B cell (primary cell): ENCODE results near the gene AIFM1. TPM values are rescaled to one million over a fixed set of nuclear protein-coding genes. Genes with fewer than 3 reads are reported as not detected.

ENCODE experiments used
- ATAC-seq: fragments of 200-7000 bp; cut with Tn5 transposase; one replicate; pipeline ENCODE4 v1.10.0; 2021; ENCODE audit warnings: low read depth, mild to moderate bottlenecking, moderate number of reproducible peaks, moderate library complexity
- CTCF ChIA-PET: fragments of 350-600 bp; sonication (Branson Sonifier 250); formaldehyde crosslinking; loops from one replicate; lab custom pipeline; 2021; ENCODE audit warnings: antibody characterized with exemption, inconsistent platforms; lab: Charles Lee
- POLR2A ChIA-PET: fragments of 350-600 bp; sonication (Branson Sonifier 250); formaldehyde crosslinking; loops from one replicate; lab custom pipeline; 2021; ENCODE audit warnings: antibody characterized with exemption; lab: Charles Lee
- DNase-seq: peaks from one replicate; pipeline ENCODE4 v3.0.0; 2013
- H2AFZ ChIP-seq: 2 replicates; pipeline ENCODE4 v1.6.1; 2012; ENCODE audit warnings: mild to moderate bottlenecking, low read depth, low read length; ENCODE audit not compliant: insufficient read depth, poor library complexity, severe bottlenecking
- H3K27ac ChIP-seq, 2 donors: 1 replicate in 1 of 2; 2 replicates in 1 of 2; pipeline ENCODE4 v1.5.1; 2012 to 2013; ENCODE audit warnings: low read length in 2 of 2, mild to moderate bottlenecking in 2 of 2, moderate library complexity in 1 of 2
- H3K27me3 ChIP-seq, 4 experiments: fragments of 200-600 bp in 1 of 4; sonication (generic) in 1 of 4; replicated peaks in 1 of 4; 1 replicate in 2 of 4; 2 replicates in 2 of 4; pipeline versions ENCODE4 v1.6.1 to v1.7.0; 2013 to 2016; ENCODE audit warnings: low read length in 3 of 4, mild to moderate bottlenecking in 2 of 4, mixed read lengths in 1 of 4, moderate library complexity in 1 of 4; ENCODE audit not compliant: insufficient read depth in 4 of 4, control insufficient read depth in 3 of 4; ENCODE audit errors: control extremely low read depth in 1 of 4
- H3K36me3 ChIP-seq, 2 experiments: replicated peaks in 1 of 2; 1 replicate in 1 of 2; 2 replicates in 1 of 2; pipeline versions ENCODE4 v1.6.1 to v1.7.1; 2013; ENCODE audit warnings: low read length in 1 of 2; ENCODE audit not compliant: insufficient read depth in 2 of 2, control insufficient read depth in 1 of 2; ENCODE audit errors: control extremely low read depth in 1 of 2, extremely low read depth in 1 of 2
- H3K4me1 ChIP-seq, 2 donors: fragments of 200-600 bp in 1 of 2; sonication (generic) in 1 of 2; 1 replicate in 1 of 2; 2 replicates in 1 of 2; pipeline versions ENCODE4 v1.5.1 to v1.6.1; 2013 to 2017; ENCODE audit warnings: low read length in 2 of 2; ENCODE audit not compliant: control insufficient read depth in 2 of 2, insufficient read depth in 2 of 2
- H3K4me2 ChIP-seq: replicated peaks from 2 replicates; pipeline ENCODE3; 2012; ENCODE audit warnings: mild to moderate bottlenecking, low read depth, low read length; ENCODE audit not compliant: poor library complexity, severe bottlenecking
- H3K4me3 ChIP-seq, 5 experiments: fragments of 200-600 bp in 1 of 5; sonication (generic) in 1 of 5; 1 replicate in 3 of 5; 2 replicates in 2 of 5; pipeline versions ENCODE4 v1.5.1 to v1.7.0; 2011 to 2016; ENCODE audit warnings: low read length in 4 of 5, mild to moderate bottlenecking in 4 of 5, low read depth in 2 of 5, control low read depth in 1 of 5, moderate library complexity in 1 of 5; ENCODE audit not compliant: insufficient read depth in 1 of 5; ENCODE audit errors: control extremely low read depth in 1 of 5, extremely low read depth in 1 of 5
- H3K79me2 ChIP-seq: fragments of 200-600 bp; sonication (generic); one replicate; pipeline ENCODE4 v1.6.0; 2016; ENCODE audit warnings: low read length; ENCODE audit not compliant: control insufficient read depth, insufficient read depth
- H3K9ac ChIP-seq: fragments of 200-600 bp; sonication (generic); 2 replicates; pipeline ENCODE4 v1.6.1; 2017; ENCODE audit warnings: mild to moderate bottlenecking, low read length, moderate library complexity
- H3K9me3 ChIP-seq, 3 donors: one replicate each; pipeline versions ENCODE4 v1.6.1 to v1.7.1; 2013; ENCODE audit warnings: low read length in 2 of 3; ENCODE audit not compliant: control insufficient read depth in 2 of 3, insufficient read depth in 1 of 3; ENCODE audit errors: control extremely low read depth in 1 of 3
- H4K20me1 ChIP-seq: 2 replicates; pipeline ENCODE4 v1.6.0; 2012; ENCODE audit warnings: mild to moderate bottlenecking, low read length; ENCODE audit not compliant: insufficient read depth, control insufficient read depth, poor library complexity, severe bottlenecking
- H3K27ac Mint-ChIP-seq: one replicate; pipeline ENCODE4 v1.8.0; 2021; ENCODE audit warnings: mixed read lengths
- H3K27me3 Mint-ChIP-seq: one replicate; pipeline ENCODE4 v1.8.0; 2021; ENCODE audit warnings: mixed read lengths
- H3K4me1 Mint-ChIP-seq: one replicate; pipeline ENCODE4 v1.8.0; 2021; ENCODE audit warnings: mixed read lengths
- H3K4me3 Mint-ChIP-seq: one replicate; pipeline ENCODE4 v1.8.0; 2021; ENCODE audit warnings: mixed read lengths
- H3K9me3 Mint-ChIP-seq: one replicate; pipeline ENCODE4 v1.8.0; 2022; ENCODE audit warnings: mixed read lengths; ENCODE audit not compliant: insufficient read depth
- EZH2 ChIP-seq: IDR thresholded peaks from 2 replicates; pipeline ENCODE4 v1.6.1; 2012; ENCODE audit warnings: borderline replicate concordance, low read depth, mild to moderate bottlenecking, moderate library complexity, low read length; ENCODE audit not compliant: insufficient read depth, poor library complexity, severe bottlenecking
- WGBS: methylation state at CpG from one replicate; pipeline ENCODE4 v1.1.5; 2013; ENCODE audit warnings: missing lambda C conversion rate; ENCODE audit not compliant: insufficient coverage; 5-methylcytosine and 5-hydroxymethylcytosine counted together
- intact Hi-C: fragments of 100-400 bp; cut with micrococcal nuclease; formaldehyde crosslinking; loops from one replicate; pipeline ENCODE4 v1.10.0; 2022
- polyA plus RNA-seq: library from polyadenylated mRNA; depleted of rRNA; stranded (reverse); fragments of >200 nt; gene quantifications from 2 replicates; pipeline ENCODE4 v1.2.3, GENCODE V29; 2012
- total RNA-seq, 2 donors: library from RNA; stranded (reverse); fragments of 120-200 nt in 1 of 2; gene quantifications; 1 replicate in 1 of 2; 2 replicates in 1 of 2; pipeline versions ENCODE4 v1.2.3 to v1.2.4, GENCODE V29; 2013 to 2022
- TF ChIP-seq, protein P1 (sequence below): fragments of 200-600 bp; IDR thresholded peaks from one replicate; pipeline ENCODE4 v1.8.0; 2022; ENCODE audit warnings: antibody characterized with exemption, mild to moderate bottlenecking

AIFM1 gene
- total and polyA plus RNA-seq, 2 donors (not counting 1 experiment from before 2014, with no cell fraction given), result 11.4 to 15.9 TPM

- DNase-seq (no peak), ATAC-seq (no peak)
- H4K20me1 ChIP-seq, result no peaks in the 10 kb centered on the region
- no peaks in the 10 kb centered on the region for H3K9me3 ChIP-seq
- no peak overlapping the region for H3K4me2 ChIP-seq
- no peak overlapping the region for H2AFZ ChIP-seq
- intact Hi-C loops, result no loop called here
- H3K27me3 Mint-ChIP-seq, result no peaks in the 10 kb centered on the region
- TF ChIP-seq, protein P1, sequence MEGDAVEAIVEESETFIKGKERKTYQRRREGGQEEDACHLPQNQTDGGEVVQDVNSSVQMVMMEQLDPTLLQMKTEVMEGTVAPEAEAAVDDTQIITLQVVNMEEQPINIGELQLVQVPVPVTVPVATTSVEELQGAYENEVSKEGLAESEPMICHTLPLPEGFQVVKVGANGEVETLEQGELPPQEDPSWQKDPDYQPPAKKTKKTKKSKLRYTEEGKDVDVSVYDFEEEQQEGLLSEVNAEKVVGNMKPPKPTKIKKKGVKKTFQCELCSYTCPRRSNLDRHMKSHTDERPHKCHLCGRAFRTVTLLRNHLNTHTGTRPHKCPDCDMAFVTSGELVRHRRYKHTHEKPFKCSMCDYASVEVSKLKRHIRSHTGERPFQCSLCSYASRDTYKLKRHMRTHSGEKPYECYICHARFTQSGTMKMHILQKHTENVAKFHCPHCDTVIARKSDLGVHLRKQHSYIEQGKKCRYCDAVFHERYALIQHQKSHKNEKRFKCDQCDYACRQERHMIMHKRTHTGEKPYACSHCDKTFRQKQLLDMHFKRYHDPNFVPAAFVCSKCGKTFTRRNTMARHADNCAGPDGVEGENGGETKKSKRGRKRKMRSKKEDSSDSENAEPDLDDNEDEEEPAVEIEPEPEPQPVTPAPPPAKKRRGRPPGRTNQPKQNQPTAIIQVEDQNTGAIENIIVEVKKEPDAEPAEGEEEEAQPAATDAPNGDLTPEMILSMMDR, result no peak
- TF ChIP-seq EZH2, result no peak
- H3K27ac ChIP-seq, result no peak overlapping the region
- H3K4me3 ChIP-seq, result no peak overlapping the region
- H3K27me3 ChIP-seq, result no peaks in the 10 kb centered on the region
- no peaks in the 10 kb centered on the region for H3K9me3 Mint-ChIP-seq
- ChIA-PET POLR2A (no interaction called here), CTCF (interaction anchor here (0.7 kb wide), 1 partner anchor 64 kb away, joined by 3 read pairs; no protein-coding TSS in a partner anchor)
- H3K4me1 Mint-ChIP-seq, result peaks cover 14% of the 10 kb centered on the region
- peaks cover 8% of the 10 kb centered on the region for H3K79me2 ChIP-seq
- H3K4me1 ChIP-seq, result peaks cover 5 to 6% of the 10 kb centered on the region in 2 donors
- WGBS, result 100% methylated on average over 1 of the region's 4 CpGs
- no peak overlapping the region for H3K9ac ChIP-seq
- H3K4me3 Mint-ChIP-seq, result no peak overlapping the region
- H3K27ac Mint-ChIP-seq, result no peak overlapping the region
- peaks cover 0 to 6% of the 10 kb centered on the region in 2 experiments for H3K36me3 ChIP-seq
Measured at GRCh38 chrX:130159776-130160175, 5.9 kb downstream of the AIFM1 start.

GRCh38 chrX:130158311-130158710 is 7.3 kb downstream of the AIFM1 start:
- Histone ChIP-seq H3K9me3 (no peaks in the 10 kb centered on the region), H3K4me1 (no peaks in the 10 kb centered on the region), H3K79me2 (peaks cover 6% of the 10 kb centered on the region), H3K4me2 (no peak overlapping the region), H3K27ac (no peak overlapping the region), H3K36me3 (peaks cover 0 to 6% of the 10 kb centered on the region in 2 experiments), H3K9ac (no peak overlapping the region), H2AFZ (no peak overlapping the region), H4K20me1 (no peaks in the 10 kb centered on the region), H3K4me3 (no peak overlapping the region), H3K27me3 (no peaks in the 10 kb centered on the region)
- Mint-ChIP-seq H3K27ac (no peak overlapping the region), H3K4me3 (no peak overlapping the region), H3K4me1 (peaks cover 6% of the 10 kb centered on the region), H3K9me3 (no peaks in the 10 kb centered on the region), H3K27me3 (no peaks in the 10 kb centered on the region)
- ATAC-seq (no peak), DNase-seq (no peak)
- ChIA-PET POLR2A (no interaction called here), CTCF (no interaction called here)
- TF ChIP-seq, protein P1, result no peak
- TF ChIP-seq EZH2, result no peak
- WGBS, result 100% methylated on average over 1 of the region's 2 CpGs
- intact Hi-C loops, result no loop called here
